GM19324 (cell line): ENCODE data around the gene YIPF7.

ENCODE experiments used
- ATAC-seq: cut with Tn5 transposase; IDR thresholded peaks from one replicate; pipeline ENCODE4 v1.9.1; 2021; ENCODE audit warnings: mild to moderate bottlenecking, moderate library complexity; ENCODE audit not compliant: unreplicated experiment, low FRiP score

YIPF7 gene

GRCh38 chr4:44629280-44629866 lies 22.1 kb downstream of the YIPF7 start:
- ATAC-seq: peak; percentile 85

GRCh38 chr4:44623676-44624075 lies 27.7 kb downstream of the YIPF7 start:
- ATAC-seq: no peak

- no peak for ATAC-seq
Observed at GRCh38 chr4:44616621-44617020, 34.8 kb downstream of the YIPF7 start.

- ATAC-seq: no peak
Observed at GRCh38 chr4:44583393-44583792, 68.0 kb downstream of the YIPF7 start.

GRCh38 chr4:44580231-44580630 lies 71.2 kb downstream of the YIPF7 start:
- ATAC-seq: no peak

- ATAC-seq: no peak
Observed at GRCh38 chr4:44578954-44579353, 72.5 kb downstream of the YIPF7 start.
